CD8-positive, alpha-beta memory T cell (primary cell): ENCODE data around the gene CEP44. TPM values are rescaled to one million over a fixed set of nuclear protein-coding genes. Genes with fewer than 3 reads are reported as not detected.
"Not testable (repeated sequence)": the region's sequence is repeated elsewhere in the genome, so short reads cannot be mapped to it uniquely, and the experiment has no call there.

Source experiments
- CTCF ChIA-PET: fragments of 350-600 bp; sonication (Branson Sonifier 250); formaldehyde crosslinking; loops from one replicate; lab custom pipeline; 2021; ENCODE audit warnings: antibody characterized with exemption; lab: Charles Lee
- POLR2A ChIA-PET: fragments of 350-600 bp; sonication (Branson Sonifier 250); formaldehyde crosslinking; loops from one replicate; lab custom pipeline; 2021; ENCODE audit warnings: antibody characterized with exemption; lab: Charles Lee
- DNase-seq, 5 donors: peaks; one replicate each; pipeline versions ENCODE4 v3.0.0 to v3.0.0-alpha.2; 2020 to 2022; ENCODE audit warnings: mixed read lengths in 1 of 5
- H3K27ac ChIP-seq: one replicate; pipeline ENCODE4 v1.7.0; 2013; ENCODE audit warnings: low read depth, mild to moderate bottlenecking, low read length, moderate library complexity
- H3K27me3 ChIP-seq: 2 replicates; pipeline ENCODE4 v1.7.0; 2013; ENCODE audit warnings: low read length, mild to moderate bottlenecking; ENCODE audit not compliant: insufficient read depth, poor library complexity, severe bottlenecking
- H3K36me3 ChIP-seq: 2 replicates; pipeline ENCODE4 v1.7.0; 2013; ENCODE audit warnings: mild to moderate bottlenecking, low read length, moderate library complexity; ENCODE audit not compliant: insufficient read depth
- H3K4me1 ChIP-seq: 2 replicates; pipeline ENCODE4 v1.7.0; 2013; ENCODE audit warnings: mild to moderate bottlenecking, low read length, moderate library complexity; ENCODE audit not compliant: insufficient read depth
- H3K4me3 ChIP-seq: 2 replicates; pipeline ENCODE4 v1.7.0; 2013; ENCODE audit warnings: mild to moderate bottlenecking, low read length
- H3K9me3 ChIP-seq: 2 replicates; pipeline ENCODE4 v1.7.0; 2013; ENCODE audit warnings: mild to moderate bottlenecking, low read length
- H3K27ac Mint-ChIP-seq, 8 donors: one replicate each; pipeline ENCODE4 v1.8.0; 2020 to 2021; ENCODE audit warnings: mixed read lengths in 8 of 8, mild to moderate bottlenecking in 6 of 8, inconsistent platforms in 3 of 8, moderate library complexity in 3 of 8
- H3K27me3 Mint-ChIP-seq, 2 donors: one replicate each; pipeline ENCODE4 v1.8.0; 2020 to 2021; ENCODE audit warnings: mixed read lengths in 2 of 2, mild to moderate bottlenecking in 1 of 2, moderate library complexity in 1 of 2
- H3K36me3 Mint-ChIP-seq, 3 donors: one replicate each; pipeline ENCODE4 v1.8.0; 2020 to 2021; ENCODE audit warnings: mixed read lengths in 3 of 3, inconsistent platforms in 1 of 3, mild to moderate bottlenecking in 1 of 3
- H3K4me1 Mint-ChIP-seq, 3 donors: one replicate each; pipeline ENCODE4 v1.8.0; 2020 to 2021; ENCODE audit warnings: mixed read lengths in 3 of 3, inconsistent platforms in 1 of 3, mild to moderate bottlenecking in 1 of 3
- H3K4me3 Mint-ChIP-seq, 7 donors: one replicate each; pipeline ENCODE4 v1.8.0; 2020 to 2021; ENCODE audit warnings: mixed read lengths in 7 of 7, mild to moderate bottlenecking in 6 of 7, moderate library complexity in 4 of 7, inconsistent platforms in 2 of 7
- H3K9me3 Mint-ChIP-seq, 5 donors: one replicate each; pipeline ENCODE4 v1.8.0; 2020 to 2022; ENCODE audit warnings: mixed read lengths in 5 of 5, mild to moderate bottlenecking in 3 of 5, moderate library complexity in 2 of 5, inconsistent platforms in 1 of 5
- polyA plus RNA-seq: library from polyadenylated mRNA; unstranded; fragments of 300-500 nt; fragmentation: Illumina TruSeq; gene quantifications from one replicate; pipeline ENCODE4 v1.2.3, GENCODE V29; 2021
- total RNA-seq, 2 experiments: library from RNA; stranded (reverse); gene quantifications; one replicate each; pipeline ENCODE4 v1.2.3, GENCODE V29; 2021

Gene CEP44
- total and polyA plus RNA-seq, 3 experiments from 2014 or later = 6.8 to 22.4 (median 20.4) TPM

- POLR2A ChIA-PET, H3K4me1 ChIP-seq: not testable (repeated sequence)
- peak in 1 of 5 donors; percentile 39 for DNase-seq
Observed at GRCh38 chr4:174295142-174295541, 11.4 kb downstream of the CEP44 start.

DNA sequence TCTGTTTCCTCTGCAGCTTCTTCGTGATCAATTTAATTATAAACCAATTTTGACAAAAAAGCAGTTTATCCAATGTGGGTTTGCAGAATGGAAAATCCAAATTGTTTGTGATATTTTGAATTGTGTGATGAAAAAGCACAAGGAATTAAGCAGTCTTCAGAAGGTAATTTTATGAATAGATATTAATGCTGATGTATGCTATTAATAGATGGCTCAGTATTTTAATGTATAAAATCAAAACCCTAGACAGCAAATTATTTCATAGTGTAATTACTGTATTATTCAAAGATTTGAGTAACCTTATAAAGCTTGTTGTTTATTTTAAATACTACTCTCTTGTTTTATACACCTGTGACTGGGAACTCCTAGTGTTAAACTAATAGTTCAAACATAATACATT, 20.0 kb downstream of the CEP44 start:
- H3K36me3 ChIP-seq = peaks cover 17% of the 10 kb centered on the region
- CTCF ChIA-PET = no interaction called here
- H3K4me3 Mint-ChIP-seq = no peak overlapping the region
- no peak overlapping the region for H3K4me3 ChIP-seq
- no peaks in the 10 kb centered on the region for H3K9me3 ChIP-seq
- H3K36me3 Mint-ChIP-seq = peaks cover 15 to 77% (median 18%) of the 10 kb centered on the region in 3 donors
- POLR2A ChIA-PET = no interaction called here
- H3K27ac ChIP-seq = no peak overlapping the region
- peaks cover 0 to 8% (median 2%) of the 10 kb centered on the region in 3 donors for H3K4me1 Mint-ChIP-seq
- H3K27me3 Mint-ChIP-seq = no peaks in the 10 kb centered on the region
- DNase-seq = no peak
- H3K4me1 ChIP-seq = no peaks in the 10 kb centered on the region
- no peaks in the 10 kb centered on the region for H3K9me3 Mint-ChIP-seq
- H3K27ac Mint-ChIP-seq = no peak overlapping the region
- no peaks in the 10 kb centered on the region for H3K27me3 ChIP-seq

More at GRCh38 chr4:174295142-174295541, 11.4 kb downstream of the CEP44 start:
- CTCF ChIA-PET, H3K9me3 ChIP-seq, H3K27ac Mint-ChIP-seq, H3K4me3 Mint-ChIP-seq, H3K27me3 ChIP-seq, H3K27ac ChIP-seq, H3K4me3 ChIP-seq, H3K27me3 Mint-ChIP-seq: not testable (repeated sequence)
- peaks cover 10 to 38% (median 13%) of the 10 kb centered on the region in 3 donors for H3K4me1 Mint-ChIP-seq
- H3K36me3 ChIP-seq = peaks cover 10% of the 10 kb centered on the region
- H3K9me3 Mint-ChIP-seq = peaks cover 8 to 23% (median 17%) of the 10 kb centered on the region in 5 donors
- peaks cover 15 to 56% (median 36%) of the 10 kb centered on the region in 3 donors for H3K36me3 Mint-ChIP-seq

DNA sequence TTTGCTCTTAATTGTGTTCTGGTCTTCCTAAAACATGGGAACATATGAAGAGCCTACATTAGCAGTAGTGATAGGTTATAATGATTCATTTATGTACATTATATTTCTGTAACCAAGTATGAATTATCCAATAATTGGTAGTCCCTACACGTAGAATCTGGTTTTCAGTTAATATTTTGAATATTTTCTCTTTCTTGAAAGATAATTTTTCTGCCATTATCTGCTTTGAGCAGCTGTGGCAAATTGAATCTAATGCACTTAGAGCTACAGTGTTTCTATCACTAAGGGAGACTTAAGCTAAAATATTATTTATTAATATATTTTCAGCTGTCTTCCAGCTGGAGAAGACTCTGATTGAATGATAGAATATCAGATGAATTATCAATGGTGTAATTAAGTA, 21.0 kb downstream of the CEP44 start:
- Histone ChIP-seq H3K27ac (no peak overlapping the region), H3K27me3 (no peaks in the 10 kb centered on the region), H3K9me3 (no peaks in the 10 kb centered on the region), H3K36me3 (peaks cover 16% of the 10 kb centered on the region), H3K4me3 (no peak overlapping the region), H3K4me1 (no peaks in the 10 kb centered on the region)
- no peak for DNase-seq
- ChIA-PET POLR2A (no interaction called here), CTCF (no interaction called here)
- Mint-ChIP-seq H3K27ac (no peak overlapping the region), H3K36me3 (peaks cover 8 to 76% (median 23%) of the 10 kb centered on the region in 3 donors), H3K27me3 (no peaks in the 10 kb centered on the region), H3K4me3 (no peak overlapping the region), H3K4me1 (peaks cover 0 to 8% (median 2%) of the 10 kb centered on the region in 3 donors), H3K9me3 (no peaks in the 10 kb centered on the region)

DNA sequence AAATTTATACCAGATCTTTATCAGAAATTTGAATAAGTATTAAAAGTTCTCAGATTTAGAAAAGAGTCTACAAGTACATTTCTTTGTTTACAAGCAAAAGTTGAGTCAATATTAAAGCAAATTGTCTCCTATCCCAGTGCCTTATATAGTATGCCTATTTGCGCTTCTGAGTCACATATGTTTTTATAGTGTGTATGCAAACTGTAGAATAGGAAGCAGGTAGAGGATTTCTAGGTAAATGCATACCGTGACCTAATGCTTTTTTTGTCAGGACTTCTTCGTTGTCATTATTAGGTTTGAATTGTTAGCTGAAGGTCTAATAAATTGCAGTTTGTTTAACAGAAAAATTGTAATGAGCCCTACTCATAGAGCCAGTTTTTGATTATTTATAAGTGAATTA, 22.2 kb downstream of the CEP44 start:
- H3K27ac Mint-ChIP-seq = no peak overlapping the region
- ChIA-PET CTCF (no interaction called here), POLR2A (no interaction called here)
- H3K36me3 Mint-ChIP-seq = peaks cover 4 to 70% (median 21%) of the 10 kb centered on the region in 3 donors
- Histone ChIP-seq H3K36me3 (peaks cover 11% of the 10 kb centered on the region), H3K4me3 (no peak overlapping the region), H3K9me3 (no peaks in the 10 kb centered on the region), H3K27me3 (no peaks in the 10 kb centered on the region), H3K4me1 (no peaks in the 10 kb centered on the region), H3K27ac (no peak overlapping the region)
- no peaks in the 10 kb centered on the region for H3K9me3 Mint-ChIP-seq
- H3K27me3 Mint-ChIP-seq = no peaks in the 10 kb centered on the region
- no peak overlapping the region for H3K4me3 Mint-ChIP-seq
- peaks cover 0 to 2% (median 0%) of the 10 kb centered on the region in 3 donors for H3K4me1 Mint-ChIP-seq
- no peak for DNase-seq

GRCh38 chr4:174307694-174308093, 24.0 kb downstream of the CEP44 start:
- ChIA-PET POLR2A (no interaction called here), CTCF (no interaction called here)
- no peaks in the 10 kb centered on the region for H3K27me3 ChIP-seq
- no peaks in the 10 kb centered on the region for H3K4me1 ChIP-seq
- H3K27ac ChIP-seq = no peak overlapping the region
- H3K27ac Mint-ChIP-seq = no peak overlapping the region
- H3K4me3 Mint-ChIP-seq = no peak overlapping the region
- H3K27me3 Mint-ChIP-seq = no peaks in the 10 kb centered on the region
- H3K36me3 Mint-ChIP-seq = peaks cover 4 to 72% (median 20%) of the 10 kb centered on the region in 3 donors
- no peak for DNase-seq
- H3K36me3 ChIP-seq = peaks cover 11% of the 10 kb centered on the region
- H3K9me3 ChIP-seq = no peaks in the 10 kb centered on the region
- no peak overlapping the region for H3K4me3 ChIP-seq
- peaks cover 3% of the 10 kb centered on the region in 3 donors for H3K4me1 Mint-ChIP-seq
- no peaks in the 10 kb centered on the region for H3K9me3 Mint-ChIP-seq

- Histone ChIP-seq H3K4me3 (no peak overlapping the region), H3K9me3 (no peaks in the 10 kb centered on the region), H3K27me3 (no peaks in the 10 kb centered on the region), H3K4me1 (no peaks in the 10 kb centered on the region), H3K36me3 (peaks cover 5% of the 10 kb centered on the region), H3K27ac (no peak overlapping the region)
- Mint-ChIP-seq H3K4me3 (peak overlapping the region in 3 of 7 donors; percentile 8 to 63 (median 17)), H3K36me3 (peaks cover 0 to 62% (median 9%) of the 10 kb centered on the region in 3 donors), H3K27ac (peak overlapping the region in 5 of 8 donors; percentile 4 to 81 (median 24)), H3K9me3 (no peaks in the 10 kb centered on the region), H3K4me1 (peaks cover 9 to 13% (median 12%) of the 10 kb centered on the region in 3 donors), H3K27me3 (no peaks in the 10 kb centered on the region)
- POLR2A ChIA-PET = no interaction called here
- CTCF ChIA-PET = no interaction called here
- DNase-seq = no peak
Observed at GRCh38 chr4:174312993-174313392, 29.3 kb downstream of the CEP44 start.

- no peaks in the 10 kb centered on the region for H3K4me1 ChIP-seq
- peaks cover 9 to 13% (median 12%) of the 10 kb centered on the region in 3 donors for H3K4me1 Mint-ChIP-seq
- H3K27me3 Mint-ChIP-seq = no peaks in the 10 kb centered on the region
- H3K27me3 ChIP-seq = no peaks in the 10 kb centered on the region
- no peaks in the 10 kb centered on the region for H3K9me3 Mint-ChIP-seq
- no peak overlapping the region for H3K27ac ChIP-seq
- H3K27ac Mint-ChIP-seq = peak overlapping the region in 3 of 8 donors; percentile 0 to 40 (median 36)
- no peak overlapping the region for H3K4me3 ChIP-seq
- H3K9me3 ChIP-seq = no peaks in the 10 kb centered on the region
- H3K36me3 Mint-ChIP-seq = peaks cover 0 to 54% (median 4%) of the 10 kb centered on the region in 3 donors
- DNase-seq = no peak
- POLR2A ChIA-PET = no interaction called here
- H3K36me3 ChIP-seq = peaks cover 3% of the 10 kb centered on the region
- CTCF ChIA-PET = no interaction called here
- no peak overlapping the region for H3K4me3 Mint-ChIP-seq
Observed at GRCh38 chr4:174314274-174314673, 30.6 kb downstream of the CEP44 start.

- Mint-ChIP-seq H3K4me3 (no peak overlapping the region), H3K27ac (peak overlapping the region in 3 of 8 donors; percentile 22 to 48 (median 36)), H3K9me3 (no peaks in the 10 kb centered on the region), H3K27me3 (no peaks in the 10 kb centered on the region), H3K4me1 (peaks cover 9 to 13% (median 12%) of the 10 kb centered on the region in 3 donors), H3K36me3 (peaks cover 0 to 50% (median 2%) of the 10 kb centered on the region in 3 donors)
- Histone ChIP-seq H3K4me1 (no peaks in the 10 kb centered on the region), H3K27me3 (no peaks in the 10 kb centered on the region), H3K27ac (no peak overlapping the region), H3K9me3 (no peaks in the 10 kb centered on the region), H3K36me3 (peaks cover 3% of the 10 kb centered on the region), H3K4me3 (no peak overlapping the region)
- POLR2A ChIA-PET = no interaction called here
- CTCF ChIA-PET = no interaction called here
- DNase-seq = no peak
Observed at GRCh38 chr4:174314770-174315169, 31.1 kb downstream of the CEP44 start.
